H1 (cell line): ENCODE measurements around the gene AGBL4. TPM values are rescaled to one million over a fixed set of nuclear protein-coding genes. Genes with fewer than 3 reads are reported as not detected.

Experiments used
- CTCF ChIA-PET: fragments of 300-600 bp; sonication (Branson Sonifier 250); formaldehyde crosslinking; loops from one replicate; lab custom pipeline; 2021; ENCODE audit not compliant: partially characterized antibody; lab: Charles Lee
- POLR2A ChIA-PET: fragments of 300-600 bp; sonication (Branson Sonifier 250); formaldehyde crosslinking; loops from one replicate; lab custom pipeline; 2021; ENCODE audit warnings: inconsistent platforms; ENCODE audit not compliant: partially characterized antibody; lab: Charles Lee
- DNase-seq, 2 experiments: peaks; one replicate each; pipeline versions ENCODE4 v3.0.0 to v3.0.0-alpha.2; 2010 to 2022; ENCODE audit warnings: low spot score in 2 of 2, low read depth in 1 of 2, mixed read lengths in 1 of 2
- FAIRE-seq: peaks from 2 replicates; lab custom pipeline; 2011; peaks lifted over from hg19 to GRCh38; lab: Jason Lieb, UNC
- H2AFZ ChIP-seq: 2 replicates; pipeline ENCODE4 v1.8.1; 2012; ENCODE audit warnings: low read length, inconsistent platforms
- H2AK5ac ChIP-seq: 2 replicates; pipeline ENCODE4 v1.6.1; 2013; ENCODE audit warnings: low read depth, low read length
- H2BK120ac ChIP-seq: replicated peaks from 2 replicates; pipeline ENCODE3; 2013; ENCODE audit warnings: low read depth, low read length, inconsistent platforms
- H2BK12ac ChIP-seq: 2 replicates; pipeline ENCODE4 v1.6.1; 2013; ENCODE audit warnings: low read depth, low read length
- H2BK15ac ChIP-seq: 2 replicates; pipeline ENCODE4 v1.6.1; 2013; ENCODE audit warnings: low read length
- H2BK20ac ChIP-seq: 2 replicates; pipeline ENCODE4 v1.6.1; 2013; ENCODE audit warnings: low read length
- H2BK5ac ChIP-seq: 2 replicates; pipeline ENCODE4 v1.6.1; 2013; ENCODE audit warnings: low read depth, low read length
- H3K14ac ChIP-seq: 2 replicates; pipeline ENCODE4 v1.6.1; 2013; ENCODE audit warnings: inconsistent platforms; ENCODE audit not compliant: insufficient read length
- H3K18ac ChIP-seq: 2 replicates; pipeline ENCODE4 v1.6.1; 2013; ENCODE audit warnings: low read length; ENCODE audit errors: extremely low read depth
- H3K23ac ChIP-seq: 2 replicates; pipeline ENCODE4 v1.6.1; 2013; ENCODE audit warnings: inconsistent platforms; ENCODE audit not compliant: insufficient read length
- H3K23me2 ChIP-seq: 2 replicates; pipeline ENCODE4 v1.6.1; 2013; ENCODE audit warnings: low read depth, low read length
- H3K27ac ChIP-seq: 2 replicates; pipeline ENCODE4 v1.6.1; 2011; ENCODE audit warnings: low read depth, low read length, inconsistent platforms
- H3K27me3 ChIP-seq, 4 experiments: replicated peaks in 1 of 4; 1 replicate in 1 of 4; 2 replicates in 3 of 4; pipeline versions ENCODE4 v1.6.1 to v1.8.1; 2011 to 2013; ENCODE audit warnings: low read length in 3 of 4, mild to moderate bottlenecking in 3 of 4, inconsistent platforms in 2 of 4, mixed read lengths in 2 of 4, moderate library complexity in 1 of 4; ENCODE audit not compliant: control insufficient read depth in 3 of 4, insufficient read depth in 3 of 4; ENCODE audit errors: extremely low read depth in 1 of 4
- H3K36me3 ChIP-seq, 4 experiments: 2 replicates each; pipeline versions ENCODE4 v1.6.1 to v1.8.1; 2011 to 2013; ENCODE audit warnings: mild to moderate bottlenecking in 4 of 4, low read length in 3 of 4, moderate library complexity in 2 of 4, control low read depth in 1 of 4, inconsistent platforms in 1 of 4; ENCODE audit not compliant: insufficient read depth in 4 of 4, control insufficient read depth in 2 of 4
- H3K4ac ChIP-seq: replicated peaks from 2 replicates; pipeline ENCODE3; 2013; ENCODE audit warnings: low read length, low read depth, mixed read lengths, inconsistent platforms; ENCODE audit not compliant: insufficient read length
- H3K4me1 ChIP-seq, 4 experiments: replicated peaks in 1 of 4; 1 replicate in 1 of 4; 2 replicates in 3 of 4; pipeline versions ENCODE4 v1.6.1 to v1.8.1; 2011 to 2013; ENCODE audit warnings: low read length in 3 of 4, inconsistent platforms in 2 of 4, mixed read lengths in 1 of 4; ENCODE audit not compliant: insufficient read depth in 4 of 4, control insufficient read depth in 3 of 4
- H3K4me2 ChIP-seq, 2 experiments: 2 replicates each; pipeline versions ENCODE4 v1.6.1 to v1.8.1; 2011 to 2013; ENCODE audit warnings: low read depth in 2 of 2, low read length in 2 of 2, control low read depth in 1 of 2, inconsistent platforms in 1 of 2, mild to moderate bottlenecking in 1 of 2; ENCODE audit not compliant: insufficient read depth in 1 of 2
- H3K4me3 ChIP-seq, 4 experiments: fragments of 200-600, 300-600 bp in 1 of 4; sonication (generic), shearing (Covaris generic), sonication (Bioruptor Twin) in 1 of 4; 2 replicates each; pipeline versions ENCODE4 v1.5.1 to v1.8.1; 2011 to 2016; ENCODE audit warnings: low read length in 4 of 4, low read depth in 3 of 4, control low read depth in 2 of 4, inconsistent platforms in 2 of 4, mild to moderate bottlenecking in 2 of 4, mixed read lengths in 1 of 4, moderate library complexity in 1 of 4; ENCODE audit not compliant: insufficient read depth in 2 of 4; ENCODE audit errors: extremely low read depth in 1 of 4
- H3K56ac ChIP-seq: replicated peaks from 2 replicates; pipeline ENCODE3; 2013; ENCODE audit warnings: low read depth, mild to moderate bottlenecking, mixed read lengths, low read length, inconsistent platforms; ENCODE audit not compliant: insufficient read length
- H3K79me1 ChIP-seq: 2 replicates; pipeline ENCODE4 v1.6.1; 2013; ENCODE audit warnings: low read depth, low read length, control low read depth
- H3K79me2 ChIP-seq, 2 experiments: 2 replicates each; pipeline versions ENCODE4 v1.6.1 to v1.8.1; 2012 to 2013; ENCODE audit warnings: low read length in 2 of 2, mild to moderate bottlenecking in 2 of 2, inconsistent platforms in 1 of 2; ENCODE audit not compliant: insufficient read depth in 2 of 2, control insufficient read depth in 1 of 2
- H3K9ac ChIP-seq, 4 experiments: replicated peaks in 1 of 4; 1 replicate in 1 of 4; 2 replicates in 3 of 4; pipeline versions ENCODE4 v1.6.1 to v1.8.1; 2011 to 2013; ENCODE audit warnings: low read depth in 3 of 4, low read length in 3 of 4, control low read depth in 2 of 4, mild to moderate bottlenecking in 2 of 4, moderate library complexity in 2 of 4, inconsistent platforms in 1 of 4; ENCODE audit errors: extremely low read depth in 1 of 4
- H3K9me3 ChIP-seq, 2 experiments: 2 replicates each; pipeline versions ENCODE4 v1.6.1 to v1.8.1; 2012 to 2013; ENCODE audit warnings: mild to moderate bottlenecking in 2 of 2, moderate library complexity in 2 of 2, control low read depth in 1 of 2, inconsistent platforms in 1 of 2, low read depth in 1 of 2, low read length in 1 of 2, mixed read lengths in 1 of 2; ENCODE audit not compliant: insufficient read depth in 2 of 2
- H4K20me1 ChIP-seq, 2 experiments: replicated peaks in 1 of 2; 2 replicates each; pipeline versions ENCODE3 to v1.8.1; 2011 to 2013; ENCODE audit warnings: inconsistent platforms in 2 of 2, low read length in 2 of 2, mild to moderate bottlenecking in 1 of 2; ENCODE audit not compliant: insufficient read depth in 2 of 2, control insufficient read depth in 1 of 2
- H4K5ac ChIP-seq: 2 replicates; pipeline ENCODE4 v1.6.1; 2013; ENCODE audit warnings: low read length, low read depth, mixed read lengths, inconsistent platforms; ENCODE audit not compliant: insufficient read length
- H4K8ac ChIP-seq: 2 replicates; pipeline ENCODE4 v1.8.0; 2013; ENCODE audit warnings: mild to moderate bottlenecking, moderate library complexity, low read length, inconsistent platforms; ENCODE audit not compliant: insufficient read depth; ENCODE audit errors: extremely low read depth
- H4K91ac ChIP-seq: replicated peaks from 2 replicates; pipeline ENCODE3; 2013; ENCODE audit warnings: low read length, mixed read lengths, inconsistent platforms; ENCODE audit not compliant: insufficient read length
- CTBP2 ChIP-seq: IDR thresholded peaks from 2 replicates; pipeline ENCODE4 v1.7.0; 2011; ENCODE audit warnings: borderline replicate concordance, mild to moderate bottlenecking, moderate library complexity, mixed read lengths, low read length; ENCODE audit not compliant: insufficient read depth, insufficient read length
- GABPA ChIP-seq: IDR thresholded peaks from 2 replicates; pipeline ENCODE4 v1.6.1; 2011; ENCODE audit warnings: mild to moderate bottlenecking, low read length, moderate library complexity, borderline replicate concordance; ENCODE audit not compliant: insufficient read depth
- GTF2F1 ChIP-seq: IDR thresholded peaks from 2 replicates; pipeline ENCODE4 v1.6.1; 2012; ENCODE audit warnings: low read depth, low read length, improper control_type of control experiment, borderline replicate concordance
- JUND ChIP-seq: IDR thresholded peaks from 2 replicates; pipeline ENCODE4 v1.6.1; 2011; ENCODE audit warnings: mild to moderate bottlenecking, improper control_type of control experiment, low read length
- NANOG ChIP-seq: IDR thresholded peaks from 2 replicates; pipeline ENCODE4 v1.6.1; 2011; ENCODE audit warnings: low read length, low read depth, mild to moderate bottlenecking, inconsistent platforms; ENCODE audit not compliant: insufficient read depth, poor library complexity, severe bottlenecking
- PHF8 ChIP-seq: fragments of 200-600 bp; sonication (generic); conservative IDR thresholded peaks from 2 replicates; pipeline ENCODE4 v1.7.1; 2012; ENCODE audit warnings: low read depth, mild to moderate bottlenecking, inconsistent platforms, low read length, moderate library complexity
- RFX5 ChIP-seq: IDR thresholded peaks from 2 replicates; pipeline ENCODE4 v1.6.1; 2011; ENCODE audit warnings: low read depth, low read length, improper control_type of control experiment, borderline replicate concordance
- SIRT6 ChIP-seq: IDR thresholded peaks from one replicate; pipeline ENCODE4 v1.7.1; 2012; ENCODE audit warnings: low read length, inconsistent platforms
- TEAD4 ChIP-seq: IDR thresholded peaks from 2 replicates; pipeline ENCODE4 v1.6.1; 2012; ENCODE audit warnings: low read depth, low read length, inconsistent platforms, mixed read lengths
- WGBS, 2 experiments: shearing (Covaris generic) in 1 of 2; methylation state at CpG; one replicate each; pipeline versions ENCODE4 v1.1.6 to v1.1.7; 2013 to 2015; ENCODE audit warnings: low lambda C conversion rate in 2 of 2, mixed read lengths in 2 of 2, inconsistent platforms in 1 of 2, low coverage in 1 of 2, missing lambda C conversion rate in 1 of 2; ENCODE audit not compliant: insufficient replicate concordance in 2 of 2, insufficient coverage in 1 of 2, insufficient read length in 1 of 2; ENCODE audit errors: extremely low coverage in 1 of 2, missing lambda C conversion rate in 1 of 2; 5-methylcytosine and 5-hydroxymethylcytosine counted together
- polyA plus RNA-seq, 7 experiments: library from polyadenylated mRNA; depleted of rRNA in 3 of 7; stranded (reverse) in 5 of 7; unstranded in 2 of 7; fragments of >200 nt in 5 of 7; fragments of 200-250 nt in 2 of 7; gene quantifications; 1 replicate in 5 of 7; 2 replicates in 1 of 7; 4 replicates in 1 of 7; pipeline versions ENCODE4 v1.2.1 to v1.2.3, GENCODE V29; 2011 to 2013; ENCODE audit warnings: missing spikeins in 2 of 7, mixed read lengths in 2 of 7
- total RNA-seq: library from RNA; stranded (reverse); fragmentation: NEBNext Ultra II Directional; extraction: Animal tissue kit (Norgen Biotek cat#: 25700); gene quantifications from 2 replicates; pipeline ENCODE4 v1.2.1, GENCODE V29; 2021

AGBL4 gene
- total and polyA plus RNA-seq, 2 of the 8 experiments (the other 6 are each of a cell fraction or from before 2014, with no cell fraction given), result 0.41 to 0.45 TPM

DNA sequence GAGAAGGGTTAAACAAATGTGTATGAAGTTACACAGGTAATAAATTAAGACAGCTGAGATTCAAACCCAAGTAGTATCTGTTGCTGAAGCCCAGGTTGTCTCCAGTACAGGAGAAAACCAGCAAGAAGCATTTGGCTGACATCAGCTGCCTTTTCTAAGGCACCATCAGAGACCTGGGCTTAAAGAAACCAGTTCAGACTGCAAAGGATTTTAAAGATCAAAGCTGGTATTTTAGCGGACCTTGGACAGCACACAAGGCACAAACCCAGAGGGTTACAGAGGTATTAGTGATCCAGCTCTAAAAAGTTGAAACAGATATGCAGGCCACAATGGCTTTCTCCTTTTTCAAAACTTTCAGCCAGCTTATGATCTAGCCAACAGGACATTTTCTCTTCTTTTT lies 1270.5 kb downstream of the AGBL4 start:
- no peak overlapping the region for H3K27ac ChIP-seq
- no peaks in the 10 kb centered on the region for H3K79me2 ChIP-seq
- no peaks in the 10 kb centered on the region; the same call in 1 of the 2 replicates for H3K23me2 ChIP-seq
- H3K4me2 ChIP-seq, result no peak overlapping the region
- H2BK20ac ChIP-seq, result no peak overlapping the region
- TF ChIP-seq RFX5 (no peak), JUND (no peak), CTBP2 (no peak), TEAD4 (no peak), PHF8 (no peak), NANOG (no peak), GABPA (no peak), SIRT6 (no peak), GTF2F1 (no peak)
- no peak overlapping the region for H4K8ac ChIP-seq
- ChIA-PET POLR2A (no interaction called here), CTCF (interaction anchor here (0.8 to 1.5 kb wide), 4 partner anchors 9 to 65 kb away, joined by 3 to 5 read pairs (median 4); no protein-coding TSS in a partner anchor)
- H2BK15ac ChIP-seq, result no peak overlapping the region
- H3K9me3 ChIP-seq, result no peaks in the 10 kb centered on the region
- H4K20me1 ChIP-seq, result no peaks in the 10 kb centered on the region
- H3K14ac ChIP-seq, result no peak overlapping the region
- H3K9ac ChIP-seq, result no peak overlapping the region
- no peak overlapping the region for H3K4ac ChIP-seq
- no peak overlapping the region for H4K5ac ChIP-seq
- H2BK12ac ChIP-seq, result no peak overlapping the region
- H4K91ac ChIP-seq, result no peak overlapping the region
- no peaks in the 10 kb centered on the region; a peak in 1 of 7 replicates for H3K4me1 ChIP-seq
- no peaks in the 10 kb centered on the region; the same call in 1 of the 2 replicates for H3K79me1 ChIP-seq
- H2AFZ ChIP-seq, result no peak overlapping the region
- H2BK5ac ChIP-seq, result no peak overlapping the region
- no peaks in the 10 kb centered on the region for H3K27me3 ChIP-seq
- no peak overlapping the region for H2AK5ac ChIP-seq
- DNase-seq, result no peak
- 100% methylated on average over 1 of the region's 1 CpG; no CpG with 5 or more reads in 1 of the 2 experiments for WGBS, 2 experiments
- no peak overlapping the region for H3K4me3 ChIP-seq
- peaks cover 0 to 4% (median 2%) of the 10 kb centered on the region in 4 experiments; a peak in 5 of 8 replicates for H3K36me3 ChIP-seq
- H3K18ac ChIP-seq, result no peak overlapping the region
- no peak overlapping the region for H3K23ac ChIP-seq
- no peak overlapping the region for H2BK120ac ChIP-seq
- H3K56ac ChIP-seq, result no peak overlapping the region
- no peak for FAIRE-seq
